Fibroblast of lung (primary cell): ENCODE measurements around the gene WASL. TPM values are rescaled to one million over a fixed set of nuclear protein-coding genes. Genes with fewer than 3 reads are reported as not detected.

Experiments
- DNase-seq, 2 donors: peaks; one replicate each; pipeline versions ENCODE4 v3.0.0 to v3.0.0-alpha.2; 2010; ENCODE audit warnings: low read depth in 2 of 2
- H2AFZ ChIP-seq: 2 replicates; pipeline ENCODE4 v1.5.1; 2012; ENCODE audit warnings: low read length, control low read depth, inconsistent platforms
- H3K27ac ChIP-seq: 2 replicates; pipeline ENCODE4 v1.5.1; 2011; ENCODE audit warnings: low read length, control low read depth; ENCODE audit not compliant: insufficient read depth
- H3K27me3 ChIP-seq: 2 replicates; pipeline ENCODE4 v1.5.1; 2011; ENCODE audit warnings: mild to moderate bottlenecking, low read length; ENCODE audit not compliant: control insufficient read depth, insufficient read depth
- H3K36me3 ChIP-seq: 2 replicates; pipeline ENCODE4 v1.5.1; 2011; ENCODE audit warnings: low read length; ENCODE audit not compliant: control insufficient read depth, insufficient read depth
- H3K4me1 ChIP-seq: 2 replicates; pipeline ENCODE4 v1.5.1; 2011; ENCODE audit warnings: low read length; ENCODE audit not compliant: control insufficient read depth, insufficient read depth; ENCODE audit errors: extremely low read depth
- H3K4me2 ChIP-seq: 2 replicates; pipeline ENCODE4 v1.5.1; 2011; ENCODE audit warnings: low read length, control low read depth; ENCODE audit not compliant: insufficient read depth; ENCODE audit errors: extremely low read depth
- H3K4me3 ChIP-seq, 4 experiments: fragments of 200-600 bp in 1 of 4; sonication (generic) in 1 of 4; replicated peaks in 1 of 4; 2 replicates each; pipeline ENCODE4 v1.5.1; 2011 to 2016; ENCODE audit warnings: low read length in 4 of 4, low read depth in 3 of 4, mild to moderate bottlenecking in 3 of 4, control low read depth in 2 of 4, inconsistent platforms in 1 of 4, mixed read lengths in 1 of 4; ENCODE audit not compliant: insufficient read depth in 1 of 4; ENCODE audit errors: control extremely low read depth in 1 of 4
- H3K79me2 ChIP-seq: 2 replicates; pipeline ENCODE4 v1.5.1; 2012; ENCODE audit warnings: mild to moderate bottlenecking, low read length, inconsistent platforms; ENCODE audit not compliant: control insufficient read depth, insufficient read depth
- H3K9ac ChIP-seq: 2 replicates; pipeline ENCODE4 v1.5.1; 2011; ENCODE audit warnings: mild to moderate bottlenecking, low read length, control low read depth; ENCODE audit not compliant: insufficient read depth
- H3K9me3 ChIP-seq: 2 replicates; pipeline ENCODE4 v1.5.1; 2012; ENCODE audit warnings: low read depth, low read length; ENCODE audit not compliant: control insufficient read depth, insufficient read depth
- H4K20me1 ChIP-seq: 2 replicates; pipeline ENCODE4 v1.5.1; 2011; ENCODE audit warnings: low read length; ENCODE audit not compliant: control insufficient read depth, insufficient read depth; ENCODE audit errors: extremely low read depth
- EZH2 ChIP-seq: IDR thresholded peaks from 2 replicates; pipeline ENCODE4 v1.5.1; 2012; ENCODE audit warnings: low read length, control low read depth, mild to moderate bottlenecking; ENCODE audit errors: missing control alignments
- polyA plus RNA-seq, 2 donors: library from polyadenylated mRNA; depleted of rRNA in 1 of 2; stranded (reverse) in 1 of 2; unstranded in 1 of 2; fragments of >200 nt; gene quantifications; 2 replicates each; pipeline ENCODE4 v1.2.1, GENCODE V29; 2011 to 2012; ENCODE audit warnings: missing spikeins in 1 of 2
- total RNA-seq: library from RNA; depleted of rRNA; stranded (reverse); fragments of >200 nt; gene quantifications from 2 replicates; pipeline ENCODE4 v1.2.1, GENCODE V29; 2014
- TF ChIP-seq, protein P1 (sequence below), 2 donors: IDR thresholded peaks in 1 of 2; conservative IDR thresholded peaks in 1 of 2; 1 replicate in 1 of 2; 2 replicates in 1 of 2; pipeline ENCODE4 v1.5.1; 2011 to 2012; ENCODE audit warnings: low read length in 2 of 2, control low read depth in 1 of 2, inconsistent platforms in 1 of 2, low read depth in 1 of 2, mild to moderate bottlenecking in 1 of 2

The WASL gene
- total and polyA plus RNA-seq, 2 donors (not counting 1 experiment from before 2014, with no cell fraction given), result 15.4 to 21.0 TPM

DNA sequence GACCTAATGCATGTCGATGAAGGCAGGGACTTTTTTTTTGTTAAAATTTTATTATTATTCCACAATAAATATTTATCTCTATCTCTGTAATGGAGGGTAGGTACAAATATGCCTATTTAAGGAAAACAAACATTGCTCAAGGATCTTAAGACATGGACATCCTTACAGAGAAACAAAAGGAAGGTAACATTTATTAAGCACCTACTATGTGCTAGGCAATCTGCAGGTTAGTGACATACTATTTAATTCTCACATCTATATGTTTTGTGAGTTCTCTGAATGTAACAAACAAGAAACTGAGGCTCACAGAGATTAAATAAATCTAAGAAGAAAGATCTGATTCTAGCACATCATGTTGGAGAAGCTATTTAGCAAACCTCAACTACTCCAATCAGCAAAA is 61.1 kb downstream of the WASL start:
- Histone ChIP-seq H3K27ac (no peak overlapping the region), H3K4me3 (no peak overlapping the region), H3K79me2 (no peaks in the 10 kb centered on the region), H3K9me3 (no peaks in the 10 kb centered on the region), H2AFZ (no peak overlapping the region), H3K4me1 (no peaks in the 10 kb centered on the region), H4K20me1 (no peaks in the 10 kb centered on the region), H3K36me3 (peaks cover 4% of the 10 kb centered on the region), H3K27me3 (no peaks in the 10 kb centered on the region), H3K4me2 (no peak overlapping the region), H3K9ac (no peak overlapping the region)
- no peak for DNase-seq
- TF ChIP-seq, protein P1, sequence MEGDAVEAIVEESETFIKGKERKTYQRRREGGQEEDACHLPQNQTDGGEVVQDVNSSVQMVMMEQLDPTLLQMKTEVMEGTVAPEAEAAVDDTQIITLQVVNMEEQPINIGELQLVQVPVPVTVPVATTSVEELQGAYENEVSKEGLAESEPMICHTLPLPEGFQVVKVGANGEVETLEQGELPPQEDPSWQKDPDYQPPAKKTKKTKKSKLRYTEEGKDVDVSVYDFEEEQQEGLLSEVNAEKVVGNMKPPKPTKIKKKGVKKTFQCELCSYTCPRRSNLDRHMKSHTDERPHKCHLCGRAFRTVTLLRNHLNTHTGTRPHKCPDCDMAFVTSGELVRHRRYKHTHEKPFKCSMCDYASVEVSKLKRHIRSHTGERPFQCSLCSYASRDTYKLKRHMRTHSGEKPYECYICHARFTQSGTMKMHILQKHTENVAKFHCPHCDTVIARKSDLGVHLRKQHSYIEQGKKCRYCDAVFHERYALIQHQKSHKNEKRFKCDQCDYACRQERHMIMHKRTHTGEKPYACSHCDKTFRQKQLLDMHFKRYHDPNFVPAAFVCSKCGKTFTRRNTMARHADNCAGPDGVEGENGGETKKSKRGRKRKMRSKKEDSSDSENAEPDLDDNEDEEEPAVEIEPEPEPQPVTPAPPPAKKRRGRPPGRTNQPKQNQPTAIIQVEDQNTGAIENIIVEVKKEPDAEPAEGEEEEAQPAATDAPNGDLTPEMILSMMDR (conservative IDR thresholded peaks at IDR 0.05 in 1 of 2, IDR thresholded peaks at IDR 0.05 in 1 of 2; ENCODE audit: low read depth in 1 of 2, low read length in 2 of 2), result no peak
- no peak for TF ChIP-seq EZH2

DNA sequence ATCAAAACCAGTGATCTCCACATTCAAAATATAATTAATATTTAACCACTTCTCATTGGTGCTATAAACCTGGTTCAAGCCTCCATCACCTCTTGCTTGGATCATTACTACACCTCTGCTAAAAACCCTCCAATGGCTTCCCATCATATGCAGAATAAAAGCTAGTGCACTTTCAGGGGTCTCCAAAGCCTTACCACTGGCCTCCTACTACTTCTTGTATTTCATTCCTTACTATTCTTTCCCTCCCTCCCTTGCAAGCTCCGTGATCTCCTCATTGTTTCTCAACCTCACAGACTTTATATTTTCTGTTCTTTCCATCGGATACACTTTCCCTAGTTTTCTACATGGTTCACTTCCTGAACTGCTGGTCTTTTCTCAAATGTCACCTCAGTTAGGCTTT is 61.6 kb downstream of the WASL start:
- Histone ChIP-seq H3K36me3 (no peaks in the 10 kb centered on the region), H3K79me2 (no peaks in the 10 kb centered on the region), H2AFZ (no peak overlapping the region), H3K27me3 (no peaks in the 10 kb centered on the region), H3K9me3 (no peaks in the 10 kb centered on the region), H3K4me2 (no peak overlapping the region), H3K9ac (no peak overlapping the region), H3K4me1 (no peaks in the 10 kb centered on the region), H3K27ac (no peak overlapping the region), H4K20me1 (no peaks in the 10 kb centered on the region), H3K4me3 (no peak overlapping the region)
- TF ChIP-seq, protein P1 (conservative IDR thresholded peaks at IDR 0.05 in 1 of 2, IDR thresholded peaks at IDR 0.05 in 1 of 2; ENCODE audit: low read depth in 1 of 2, low read length in 2 of 2), result no peak
- no peak for TF ChIP-seq EZH2
- DNase-seq, result no peak

DNA sequence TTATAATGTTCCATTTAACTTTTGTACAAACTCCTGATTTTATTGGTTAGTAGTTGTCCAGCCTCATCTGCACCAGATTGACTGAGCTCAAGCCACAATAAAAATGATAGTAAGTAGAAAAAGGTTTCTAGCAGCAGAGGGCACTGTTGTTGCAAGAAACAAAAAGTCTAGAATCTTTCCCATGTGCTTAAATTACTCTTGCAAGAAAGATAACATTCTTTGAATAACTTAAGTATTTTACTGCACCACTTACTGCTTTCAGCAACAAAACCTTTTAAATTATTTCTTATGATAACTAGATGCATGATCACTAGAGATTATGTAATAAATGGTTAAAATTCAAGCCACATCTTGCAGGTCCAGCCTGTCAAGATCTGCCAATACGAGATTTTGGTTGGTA is 66.1 kb downstream of the WASL start:
- peak; percentile 68 to 74 for DNase-seq
- Histone ChIP-seq H4K20me1 (no peaks in the 10 kb centered on the region), H3K4me3 (no peak overlapping the region), H3K79me2 (no peaks in the 10 kb centered on the region), H3K9ac (no peak overlapping the region), H3K36me3 (no peaks in the 10 kb centered on the region), H3K4me2 (no peak overlapping the region), H3K27me3 (no peaks in the 10 kb centered on the region), H3K4me1 (no peaks in the 10 kb centered on the region), H3K27ac (no peak overlapping the region), H3K9me3 (no peaks in the 10 kb centered on the region), H2AFZ (no peak overlapping the region)
- TF ChIP-seq, protein P1 (conservative IDR thresholded peaks at IDR 0.05 in 1 of 2, IDR thresholded peaks at IDR 0.05 in 1 of 2; ENCODE audit: low read depth in 1 of 2, low read length in 2 of 2), result peak; percentile 54 to 56
- TF ChIP-seq EZH2, result no peak
